H9 (cell line): ENCODE results near the gene ZNF627. TPM values are rescaled to one million over a fixed set of nuclear protein-coding genes. Genes with fewer than 3 reads are reported as not detected.

Experiments
- DNase-seq: peaks from one replicate; pipeline ENCODE4 v3.0.0-alpha.2; 2017
- H2AFZ ChIP-seq: one replicate; pipeline ENCODE4 v1.6.1; 2013; ENCODE audit warnings: mild to moderate bottlenecking, low read length, control low read depth, moderate library complexity
- H2AK5ac ChIP-seq: 2 replicates; pipeline ENCODE4 v1.6.1; 2013; ENCODE audit warnings: low read length, control low read depth, mixed read lengths; ENCODE audit not compliant: insufficient read length
- H2BK120ac ChIP-seq: one replicate; pipeline ENCODE4 v1.6.1; 2013; ENCODE audit warnings: low read depth, mild to moderate bottlenecking, low read length, control low read depth, inconsistent platforms; ENCODE audit not compliant: poor library complexity, severe bottlenecking
- H2BK12ac ChIP-seq: 2 replicates; pipeline ENCODE4 v1.6.1; 2013; ENCODE audit warnings: low read length, control low read depth, mixed read lengths, low read depth; ENCODE audit not compliant: insufficient read length
- H2BK15ac ChIP-seq: 2 replicates; pipeline ENCODE4 v1.6.1; 2013; ENCODE audit warnings: low read depth, low read length, control low read depth
- H2BK20ac ChIP-seq: one replicate; pipeline ENCODE4 v1.6.1; 2013; ENCODE audit warnings: low read depth, mild to moderate bottlenecking, low read length, control low read depth, inconsistent platforms; ENCODE audit not compliant: poor library complexity, severe bottlenecking
- H2BK5ac ChIP-seq: 2 replicates; pipeline ENCODE4 v1.6.1; 2013; ENCODE audit warnings: low read length, control low read depth, mixed read lengths; ENCODE audit not compliant: insufficient read length
- H3K14ac ChIP-seq: 2 replicates; pipeline ENCODE4 v1.6.1; 2013; ENCODE audit warnings: low read length, control low read depth; ENCODE audit not compliant: insufficient read depth
- H3K18ac ChIP-seq: 2 replicates; pipeline ENCODE4 v1.6.1; 2013; ENCODE audit warnings: low read depth, mild to moderate bottlenecking, mixed read lengths, low read length, control low read depth; ENCODE audit not compliant: insufficient read length
- H3K23ac ChIP-seq: 2 replicates; pipeline ENCODE4 v1.6.1; 2013; ENCODE audit warnings: low read length, control low read depth, mixed read lengths, low read depth; ENCODE audit not compliant: insufficient read length
- H3K23me2 ChIP-seq: 2 replicates; pipeline ENCODE4 v1.6.1; 2013; ENCODE audit warnings: low read depth, mild to moderate bottlenecking, mixed read lengths, low read length, control low read depth; ENCODE audit not compliant: insufficient read length, poor library complexity, severe bottlenecking
- H3K27ac ChIP-seq: 2 replicates; pipeline ENCODE4 v1.5.1; 2013; ENCODE audit warnings: low read length, control low read depth, mixed read lengths, low read depth; ENCODE audit not compliant: insufficient read length
- H3K27me3 ChIP-seq: 2 replicates; pipeline ENCODE4 v1.6.1; 2013; ENCODE audit warnings: low read length, control low read depth, inconsistent platforms; ENCODE audit not compliant: insufficient read depth
- H3K4ac ChIP-seq: 2 replicates; pipeline ENCODE4 v1.6.1; 2013; ENCODE audit warnings: low read depth, mild to moderate bottlenecking, control low read depth, inconsistent platforms, low read length, moderate library complexity
- H3K4me1 ChIP-seq: 2 replicates; pipeline ENCODE4 v1.6.1; 2013; ENCODE audit warnings: low read length, control low read depth, inconsistent platforms; ENCODE audit not compliant: insufficient read depth
- H3K4me2 ChIP-seq: 2 replicates; pipeline ENCODE4 v1.6.1; 2013; ENCODE audit warnings: low read length, control low read depth, mixed read lengths; ENCODE audit not compliant: insufficient read length, insufficient read depth
- H3K56ac ChIP-seq: 2 replicates; pipeline ENCODE4 v1.6.1; 2013; ENCODE audit warnings: low read depth, mild to moderate bottlenecking, mixed read lengths, low read length, control low read depth; ENCODE audit not compliant: insufficient read length
- H3K79me1 ChIP-seq: 2 replicates; pipeline ENCODE4 v1.6.1; 2013; ENCODE audit warnings: low read depth, mild to moderate bottlenecking, moderate library complexity, low read length, control low read depth, inconsistent platforms; ENCODE audit not compliant: insufficient read depth, poor library complexity, severe bottlenecking
- H3K79me2 ChIP-seq: 2 replicates; pipeline ENCODE4 v1.6.1; 2013; ENCODE audit warnings: low read length, control low read depth, inconsistent platforms; ENCODE audit not compliant: insufficient read depth
- H3K9ac ChIP-seq: 2 replicates; pipeline ENCODE4 v1.6.1; 2013; ENCODE audit warnings: low read length, control low read depth, mixed read lengths; ENCODE audit not compliant: insufficient read length; ENCODE audit errors: extremely low read depth
- H3K9me3 ChIP-seq: one replicate; pipeline ENCODE4 v1.6.1; 2013; ENCODE audit warnings: low read depth, low read length, inconsistent platforms; ENCODE audit not compliant: control insufficient read depth
- H3T11ph ChIP-seq: one replicate; pipeline ENCODE4 v1.6.1; 2013; ENCODE audit warnings: mild to moderate bottlenecking, low read length, control low read depth, inconsistent platforms
- H4K20me1 ChIP-seq: one replicate; pipeline ENCODE4 v1.6.1; 2013; ENCODE audit not compliant: control insufficient read depth, insufficient read length, insufficient read depth
- H4K5ac ChIP-seq: 2 replicates; pipeline ENCODE4 v1.6.1; 2013; ENCODE audit warnings: low read depth, mild to moderate bottlenecking, mixed read lengths, low read length, control low read depth; ENCODE audit not compliant: insufficient read length
- H4K8ac ChIP-seq: replicated peaks from 2 replicates; pipeline ENCODE4 v1.6.1; 2013; ENCODE audit warnings: low read length, control low read depth, mixed read lengths, low read depth; ENCODE audit not compliant: insufficient read length
- H4K91ac ChIP-seq: 2 replicates; pipeline ENCODE4 v1.6.1; 2013; ENCODE audit warnings: low read depth, mild to moderate bottlenecking, moderate library complexity, mixed read lengths, low read length, control low read depth; ENCODE audit not compliant: insufficient read length
- H3K27ac Mint-ChIP-seq, 3 experiments: 2 replicates in 2 of 3; 3 replicates in 1 of 3; pipeline ENCODE4 v1.8.0; 2020 to 2021; ENCODE audit warnings: mixed read lengths in 3 of 3, mild to moderate bottlenecking in 1 of 3, moderate library complexity in 1 of 3
- H3K27me3 Mint-ChIP-seq: 2 replicates; pipeline ENCODE4 v1.8.0; 2021; ENCODE audit warnings: low read depth, mild to moderate bottlenecking, moderate library complexity, mixed read lengths
- H3K36me3 Mint-ChIP-seq, 3 experiments: 2 replicates in 2 of 3; 3 replicates in 1 of 3; pipeline ENCODE4 v1.8.0; 2020 to 2021; ENCODE audit warnings: low read depth in 3 of 3, mixed read lengths in 3 of 3; ENCODE audit not compliant: insufficient read depth in 1 of 3
- H3K4me1 Mint-ChIP-seq, 2 experiments: 2 replicates each; pipeline ENCODE4 v1.8.0; 2020; ENCODE audit warnings: mixed read lengths in 2 of 2
- H3K4me3 Mint-ChIP-seq, 2 experiments: 2 replicates in 1 of 2; 3 replicates in 1 of 2; pipeline ENCODE4 v1.8.0; 2020 to 2021; ENCODE audit warnings: mild to moderate bottlenecking in 2 of 2, mixed read lengths in 2 of 2, moderate library complexity in 1 of 2
- H3K9me3 Mint-ChIP-seq, 2 experiments: 2 replicates in 1 of 2; 3 replicates in 1 of 2; pipeline ENCODE4 v1.8.0; 2020; ENCODE audit warnings: mild to moderate bottlenecking in 2 of 2, mixed read lengths in 2 of 2, moderate library complexity in 1 of 2
- CTCF ChIP-seq: fragments of 200-600 bp; sonication (generic); conservative IDR thresholded peaks from 3 replicates; pipeline ENCODE4 v1.8.0; 2021; ENCODE audit warnings: antibody characterized with exemption, mild to moderate bottlenecking
- WGBS: extraction: QIAGEN DNeasy Blood & Tissue Kit; methylation state at CpG from one replicate; pipeline ENCODE4 v1.1.7; 2013; ENCODE audit warnings: missing lambda C conversion rate, low lambda C conversion rate, mixed read lengths; ENCODE audit not compliant: insufficient read length; ENCODE audit errors: extremely low coverage; 5-methylcytosine and 5-hydroxymethylcytosine counted together
- total RNA-seq: library from RNA; stranded (reverse); gene quantifications from 2 replicates; pipeline ENCODE4 v1.2.1, GENCODE V29; 2021

The ZNF627 gene
- total RNA-seq, 1 experiment from 2014 or later: 12.8 TPM

GRCh38 chr19:11611730-11612129 lies 14.4 kb downstream of the ZNF627 start:
- Mint-ChIP-seq H3K4me3 (no peak overlapping the region), H3K9me3 (peaks cover 44 to 62% of the 10 kb centered on the region in 2 experiments), H3K27me3 (no peaks in the 10 kb centered on the region), H3K27ac (0 out of 7 replicates have a peak overlapping the region, but pooled peaks of 1 of the 3 experiments have one; percentile 28), H3K36me3 (peaks cover 54 to 84% (median 79%) of the 10 kb centered on the region in 3 experiments), H3K4me1 (peaks cover 9 to 13% of the 10 kb centered on the region in 2 experiments)
- Histone ChIP-seq H3K23ac (no peak overlapping the region), H4K91ac (no peak overlapping the region), H3K4ac (no peak overlapping the region), H2BK5ac (no peak overlapping the region), H3K9ac (no peak overlapping the region), H4K5ac (no peak overlapping the region), H3K79me2 (no peaks in the 10 kb centered on the region; the same call in 1 of the 2 replicates), H2AFZ (no peak overlapping the region), H3K18ac (no peak overlapping the region), H3K4me2 (no peak overlapping the region), H3K9me3 (peaks cover 10% of the 10 kb centered on the region), H3K4me1 (no peaks in the 10 kb centered on the region), H2BK20ac (no peak overlapping the region), H2BK12ac (no peak overlapping the region), H4K8ac (no peak overlapping the region), H2BK120ac (no peak overlapping the region), H3K79me1 (peaks cover 3% of the 10 kb centered on the region), H3T11ph (no peak overlapping the region), H2BK15ac (no peak overlapping the region), H4K20me1 (no peaks in the 10 kb centered on the region), H3K56ac (no peak overlapping the region), H2AK5ac (no peak overlapping the region), H3K27ac (no peak overlapping the region), H3K23me2 (no peaks in the 10 kb centered on the region), H3K14ac (no peak overlapping the region), H3K27me3 (no peaks in the 10 kb centered on the region)
- no CpG with 5 or more reads among the region's 1 CpG for WGBS
- DNase-seq: no peak
- no peak for TF ChIP-seq CTCF
